Tibial nerve (tissue), 4 donors: ENCODE results near the gene AHNAK2. TPM values are rescaled to one million over a fixed set of nuclear protein-coding genes. Genes with fewer than 3 reads are reported as not detected.

Source experiments
- DNase-seq, 2 donors: peaks; one replicate each; pipeline ENCODE4 v3.0.0-alpha.2; 2019; ENCODE audit warnings: low spot score in 2 of 2
- H3K27ac ChIP-seq, 4 donors: fragments of 200-600 bp; sonication (generic) in 3 of 4; one replicate each; pipeline ENCODE4 v1.5.1; 2017 to 2019; ENCODE audit warnings: mild to moderate bottlenecking in 1 of 4
- H3K27me3 ChIP-seq, 2 donors: fragments of 200-600 bp; sonication (generic) in 1 of 2; one replicate each; pipeline versions ENCODE4 v1.5.1 to v1.6.0; 2017 to 2019
- H3K36me3 ChIP-seq, 3 donors: fragments of 200-600 bp; sonication (generic); one replicate each; pipeline ENCODE4 v1.5.1; 2018 to 2019
- H3K4me1 ChIP-seq, 4 donors: fragments of 200-600 bp; sonication (generic) in 3 of 4; one replicate each; pipeline ENCODE4 v1.5.1; 2017 to 2019
- H3K4me3 ChIP-seq, 4 donors: fragments of 200-600 bp; sonication (generic) in 3 of 4; one replicate each; pipeline ENCODE4 v1.5.1; 2017 to 2019; ENCODE audit warnings: mild to moderate bottlenecking in 1 of 4, moderate library complexity in 1 of 4
- H3K9me3 ChIP-seq, 4 donors: fragments of 200-600 bp; sonication (generic) in 3 of 4; one replicate each; pipeline ENCODE4 v1.5.1; 2017 to 2019
- EP300 ChIP-seq, 2 donors: sonication (generic); formaldehyde crosslinking; IDR thresholded peaks; one replicate each; pipeline ENCODE4 v1.6.1; 2017; ENCODE audit warnings: antibody characterized with exemption in 2 of 2, mild to moderate bottlenecking in 1 of 2
- POLR2A ChIP-seq, 2 donors: fragments of 450-650 bp; IDR thresholded peaks; one replicate each; pipeline ENCODE4 v1.6.1; 2017; ENCODE audit warnings: antibody characterized with exemption in 2 of 2, mild to moderate bottlenecking in 2 of 2, moderate library complexity in 2 of 2
- WGBS, 2 donors: methylation state at CpG; one replicate each; pipeline ENCODE4 v1.1.5; 2018; 5-methylcytosine and 5-hydroxymethylcytosine counted together
- total RNA-seq, 4 donors: library from RNA; depleted of rRNA; stranded (reverse); fragments of >200 nt; gene quantifications; one replicate each; pipeline ENCODE4 v1.1.0, GENCODE V29; 2016
- TF ChIP-seq, protein P1 (sequence below), 5 experiments: fragments of 200-600 bp in 3 of 5; fragments of 450-650 bp in 2 of 5; sonication (generic) in 3 of 5; IDR thresholded peaks; one replicate each; pipeline ENCODE4 v1.5.1; 2016 to 2019; ENCODE audit warnings: antibody characterized with exemption in 5 of 5, mild to moderate bottlenecking in 3 of 5, moderate library complexity in 2 of 5

Gene AHNAK2
- total RNA-seq, 4 donors from 2014 or later, result 31.2 to 152 (median 118) TPM

DNA sequence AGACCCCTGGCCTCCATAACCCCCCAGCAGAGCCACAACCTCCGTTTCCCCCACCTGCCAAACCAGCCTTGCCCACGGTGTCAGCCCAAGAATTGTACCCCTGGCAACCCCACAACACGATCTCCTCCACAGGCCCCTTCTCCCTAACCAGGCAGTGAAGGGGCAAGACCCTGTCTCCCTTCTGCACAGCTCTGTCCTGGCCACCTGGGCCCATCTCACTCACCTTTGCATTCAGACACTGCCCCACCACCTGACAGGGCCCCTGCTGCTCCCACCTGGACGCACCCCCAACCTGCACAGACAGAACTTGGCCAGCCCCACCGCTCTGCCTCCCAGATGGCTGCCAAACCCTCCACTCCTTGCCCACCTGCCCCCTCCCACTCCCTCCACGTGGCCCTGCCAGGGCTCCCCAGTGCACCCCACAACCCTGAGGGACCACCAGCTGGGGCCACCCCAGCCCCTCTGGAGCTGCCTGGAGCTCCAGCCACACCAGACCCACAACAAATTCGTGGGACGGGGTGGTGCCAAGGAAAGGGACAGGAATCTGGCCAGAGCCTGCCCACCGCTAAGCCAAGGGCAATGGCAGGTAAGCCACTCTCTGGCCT lies 11.8 kb downstream of the AHNAK2 start:
- WGBS, 2 donors, result 82% methylated on average over 8 to 9 of the region's 9 CpGs
- H3K36me3 ChIP-seq, result no peaks in the 10 kb centered on the region
- H3K4me3 ChIP-seq, result no peak overlapping the region
- peaks cover 0 to 47% (median 15%) of the 10 kb centered on the region in 4 donors for H3K4me1 ChIP-seq
- no peak for TF ChIP-seq EP300 (IDR thresholded peaks at IDR 0.05)
- TF ChIP-seq POLR2A (IDR thresholded peaks at IDR 0.05), result no peak
- TF ChIP-seq, protein P1, sequence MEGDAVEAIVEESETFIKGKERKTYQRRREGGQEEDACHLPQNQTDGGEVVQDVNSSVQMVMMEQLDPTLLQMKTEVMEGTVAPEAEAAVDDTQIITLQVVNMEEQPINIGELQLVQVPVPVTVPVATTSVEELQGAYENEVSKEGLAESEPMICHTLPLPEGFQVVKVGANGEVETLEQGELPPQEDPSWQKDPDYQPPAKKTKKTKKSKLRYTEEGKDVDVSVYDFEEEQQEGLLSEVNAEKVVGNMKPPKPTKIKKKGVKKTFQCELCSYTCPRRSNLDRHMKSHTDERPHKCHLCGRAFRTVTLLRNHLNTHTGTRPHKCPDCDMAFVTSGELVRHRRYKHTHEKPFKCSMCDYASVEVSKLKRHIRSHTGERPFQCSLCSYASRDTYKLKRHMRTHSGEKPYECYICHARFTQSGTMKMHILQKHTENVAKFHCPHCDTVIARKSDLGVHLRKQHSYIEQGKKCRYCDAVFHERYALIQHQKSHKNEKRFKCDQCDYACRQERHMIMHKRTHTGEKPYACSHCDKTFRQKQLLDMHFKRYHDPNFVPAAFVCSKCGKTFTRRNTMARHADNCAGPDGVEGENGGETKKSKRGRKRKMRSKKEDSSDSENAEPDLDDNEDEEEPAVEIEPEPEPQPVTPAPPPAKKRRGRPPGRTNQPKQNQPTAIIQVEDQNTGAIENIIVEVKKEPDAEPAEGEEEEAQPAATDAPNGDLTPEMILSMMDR (IDR thresholded peaks at IDR 0.05), result no peak
- peak overlapping the region; percentile 28 to 92 (median 70) for H3K27ac ChIP-seq
- no peak for DNase-seq
- peaks cover 0 to 26% of the 10 kb centered on the region in 2 donors for H3K27me3 ChIP-seq
- H3K9me3 ChIP-seq, result no peaks in the 10 kb centered on the region

DNA sequence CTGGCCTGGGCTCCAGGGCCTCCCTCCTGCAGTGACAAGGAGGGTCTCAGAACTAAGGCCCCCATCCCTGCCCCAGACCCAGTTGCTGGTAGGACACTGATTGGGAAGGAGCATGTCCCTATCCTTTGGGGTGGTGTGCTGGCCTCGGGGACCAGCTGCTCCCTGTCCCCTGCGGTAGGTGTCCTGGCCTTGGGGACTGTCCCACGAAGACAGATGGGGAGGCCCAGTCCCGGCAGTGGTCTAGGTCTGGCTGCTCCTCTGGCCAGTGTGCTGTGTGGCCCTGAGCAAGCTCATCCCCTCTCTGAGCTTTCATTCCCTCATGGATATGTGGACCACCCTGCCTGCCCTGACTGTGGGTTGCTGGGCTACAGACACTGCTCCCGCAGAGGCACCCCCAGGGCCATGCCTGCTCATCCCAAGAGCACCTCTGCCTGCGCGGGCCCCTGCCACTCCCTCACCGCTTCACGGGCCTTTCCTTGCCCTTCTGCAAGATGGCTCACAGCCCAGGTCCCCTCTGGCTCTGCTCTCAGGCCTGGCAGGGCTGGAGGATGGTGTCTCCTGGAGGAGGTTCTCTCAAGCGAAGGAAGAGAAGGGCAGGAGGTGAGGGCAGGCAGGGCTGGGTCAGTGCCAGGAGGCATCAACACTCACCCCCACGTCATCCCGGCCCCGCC lies 12.5 kb downstream of the AHNAK2 start:
- no peak for DNase-seq
- Histone ChIP-seq H3K27ac (peak overlapping the region in 2 of 4 donors; percentile 14 to 92), H3K4me1 (peaks cover 0 to 41% (median 13%) of the 10 kb centered on the region in 4 donors), H3K27me3 (peaks cover 0 to 26% of the 10 kb centered on the region in 2 donors), H3K4me3 (no peak overlapping the region), H3K36me3 (no peaks in the 10 kb centered on the region), H3K9me3 (no peaks in the 10 kb centered on the region)
- WGBS, 2 donors, result 69 to 83% methylated on average over 6 to 13 of the region's 13 CpGs
- TF ChIP-seq EP300 (IDR thresholded peaks at IDR 0.05), result no peak
- no peak for TF ChIP-seq POLR2A (IDR thresholded peaks at IDR 0.05)
- TF ChIP-seq, protein P1 (IDR thresholded peaks at IDR 0.05), result no peak

- TF ChIP-seq, protein P1 (IDR thresholded peaks at IDR 0.05), result no peak
- Histone ChIP-seq H3K4me1 (peaks cover 0 to 33% (median 12%) of the 10 kb centered on the region in 4 donors), H3K27ac (no peak overlapping the region), H3K4me3 (no peak overlapping the region), H3K27me3 (peaks cover 0 to 26% of the 10 kb centered on the region in 2 donors), H3K9me3 (no peaks in the 10 kb centered on the region), H3K36me3 (no peaks in the 10 kb centered on the region)
- 85% methylated on average over 7 of the region's 7 CpGs for WGBS, 2 donors
- DNase-seq, result no peak
Observed at GRCh38 chr14:104964546-104964945, 13.6 kb downstream of the AHNAK2 start.

DNA sequence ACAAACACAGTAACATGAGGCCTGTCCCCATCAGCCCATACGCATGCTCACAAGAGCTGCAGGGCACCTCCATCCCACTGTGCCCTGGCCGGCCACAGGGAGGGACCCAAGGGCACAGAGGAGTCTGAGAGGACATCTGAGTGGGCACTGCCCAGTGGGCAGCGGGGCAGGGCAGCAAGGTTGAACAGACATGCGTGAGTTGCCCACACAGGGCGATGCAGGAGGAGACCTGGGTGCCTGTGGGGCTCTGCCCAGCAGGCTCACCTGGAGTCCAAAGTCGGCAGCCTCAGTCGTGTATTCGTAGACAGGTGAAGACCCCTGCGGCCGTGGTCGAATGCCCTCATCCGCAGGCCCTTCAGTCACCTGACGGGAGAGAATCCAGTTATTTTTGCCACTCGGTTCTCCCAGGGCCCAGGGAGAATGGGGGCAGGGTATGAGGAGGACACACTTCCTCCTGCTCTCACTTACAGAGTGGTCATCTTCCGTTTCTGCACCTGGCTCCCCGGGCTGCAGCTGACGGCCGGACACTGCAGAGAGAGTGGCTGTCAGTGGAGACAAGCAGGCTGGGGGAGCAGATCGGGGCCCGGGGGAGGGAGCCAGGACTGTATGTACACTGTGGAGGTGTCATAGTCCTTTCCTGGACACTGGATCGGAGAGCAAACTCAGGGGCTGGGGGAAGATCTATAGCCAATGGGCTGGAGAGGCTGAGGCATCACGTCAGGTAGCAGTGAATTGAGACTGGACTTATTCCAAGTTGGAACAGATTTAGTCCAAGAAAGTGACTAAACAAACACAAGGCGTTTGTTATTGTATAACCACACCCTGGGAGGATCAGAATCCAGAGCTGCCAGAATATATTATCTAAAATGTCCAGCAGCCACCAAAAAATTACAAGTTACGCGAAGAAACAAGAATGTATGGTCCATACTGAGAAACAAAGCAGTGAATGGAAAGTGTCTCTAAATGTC lies 20.7 kb downstream of the AHNAK2 start:
- DNase-seq, result no peak
- no peaks in the 10 kb centered on the region for H3K4me1 ChIP-seq
- H3K27me3 ChIP-seq, result peaks cover 0 to 5% of the 10 kb centered on the region in 2 donors
- peaks cover 0 to 30% (median 0%) of the 10 kb centered on the region in 3 donors for H3K36me3 ChIP-seq
- H3K4me3 ChIP-seq, result no peak overlapping the region
- 72 to 74% methylated on average over 25 of the region's 25 CpGs for WGBS, 2 donors
- peaks cover 0 to 3% (median 0%) of the 10 kb centered on the region in 4 donors for H3K9me3 ChIP-seq
- H3K27ac ChIP-seq, result no peak overlapping the region
- no peak for TF ChIP-seq POLR2A (IDR thresholded peaks at IDR 0.05)
- TF ChIP-seq, protein P1 (IDR thresholded peaks at IDR 0.05), result no peak
- TF ChIP-seq EP300 (IDR thresholded peaks at IDR 0.05), result no peak
